NCI-H1694 treated with DMSO at 0.1 percent for 48 hours (cell line): ENCODE measurements around the gene CALU.

Experiments
- DNase-seq: peaks from one replicate; lab custom pipeline; 2025; lab: John Stamatoyannopoulos, UW

The CALU gene

DNA sequence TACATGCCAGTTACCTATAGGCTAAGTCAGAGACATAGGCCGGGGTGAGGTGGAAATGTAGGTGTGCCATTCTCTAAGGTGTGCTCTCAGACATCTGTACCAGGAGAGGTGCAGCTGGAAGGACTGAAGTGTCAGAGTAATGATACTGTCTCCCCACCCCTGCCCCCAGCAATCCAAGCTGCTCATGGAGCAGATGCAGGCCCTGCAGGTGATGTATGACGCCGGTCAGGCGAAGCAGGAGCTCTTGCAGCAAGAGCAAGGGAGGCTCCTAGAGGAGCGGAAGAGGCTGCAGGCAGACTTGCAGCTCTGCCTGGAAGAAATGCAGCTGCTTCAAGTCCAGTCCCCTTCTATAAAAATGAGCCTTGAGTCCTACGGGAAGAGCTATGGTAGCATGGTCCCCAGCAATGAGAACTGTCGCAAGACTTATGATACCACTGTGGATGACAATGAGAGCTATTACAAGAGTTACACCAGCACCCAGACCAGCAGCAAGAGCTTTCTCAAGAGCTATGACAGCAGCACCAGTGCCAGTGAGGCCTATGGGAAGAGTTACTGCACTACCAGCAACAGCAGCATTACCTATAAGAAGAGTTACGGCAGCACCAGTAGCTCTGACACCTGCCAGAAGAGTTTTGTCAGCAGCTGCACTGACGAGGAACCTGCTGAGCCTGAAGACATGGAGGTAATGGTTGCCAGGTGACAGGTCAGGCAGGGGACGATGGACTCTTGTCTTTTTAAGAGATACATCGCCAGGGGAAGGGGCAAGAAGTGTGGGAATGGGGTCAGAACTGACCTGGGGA lies 72.7 kb downstream of the CALU start:
- no peak for DNase-seq

DNA sequence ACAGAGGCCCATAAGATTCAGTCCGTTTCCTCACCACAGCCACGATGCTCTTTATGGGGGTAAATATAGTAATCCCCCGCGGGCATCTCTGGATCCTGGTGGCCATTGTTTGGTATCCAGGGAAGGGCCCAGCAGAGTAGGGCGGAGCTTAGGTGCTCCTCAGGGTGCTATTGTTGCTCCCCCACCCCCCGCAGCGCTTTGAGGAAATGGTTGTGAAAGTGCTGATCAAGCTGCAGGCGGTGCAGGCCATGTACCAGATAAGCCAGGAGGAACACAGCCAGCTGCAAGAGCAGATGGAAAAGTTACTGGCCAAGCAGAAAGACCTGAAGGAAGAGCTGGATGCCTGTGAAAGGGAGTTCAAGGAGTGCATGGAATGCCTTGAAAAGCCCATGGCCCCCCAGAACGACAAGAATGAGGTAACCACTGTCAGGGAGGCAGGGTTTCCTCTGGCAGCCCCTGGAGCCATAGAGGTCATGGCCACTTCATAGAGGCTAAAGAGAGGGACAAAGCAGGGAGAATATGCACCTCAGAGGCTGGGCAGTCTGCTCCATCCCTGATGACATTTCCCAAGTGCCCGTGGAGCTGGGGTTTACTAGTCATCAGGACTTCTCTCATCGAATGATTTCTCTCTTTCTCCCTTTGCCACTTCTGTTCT lies 73.5 kb downstream of the CALU start:
- no peak for DNase-seq

DNA sequence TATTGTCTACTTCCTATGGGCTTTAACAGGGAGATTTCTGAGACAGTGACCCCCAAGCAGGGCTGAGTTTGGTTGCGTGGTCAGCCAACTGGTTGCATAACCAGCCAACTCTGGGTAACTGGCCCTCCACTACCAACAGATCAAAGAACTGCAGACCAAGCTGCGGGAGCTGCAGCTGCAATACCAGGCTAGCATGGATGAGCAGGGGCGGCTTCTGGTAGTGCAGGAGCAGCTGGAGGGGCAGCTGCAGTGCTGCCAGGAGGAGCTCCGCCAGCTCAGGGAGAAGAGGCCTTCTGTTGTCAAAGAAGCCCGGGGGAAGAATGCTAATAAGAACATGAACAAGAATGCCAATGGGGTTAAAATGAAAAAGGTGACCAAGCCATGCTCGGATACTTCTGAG lies 75.3 kb downstream of the CALU start:
- peak; percentile 34 for DNase-seq

DNA sequence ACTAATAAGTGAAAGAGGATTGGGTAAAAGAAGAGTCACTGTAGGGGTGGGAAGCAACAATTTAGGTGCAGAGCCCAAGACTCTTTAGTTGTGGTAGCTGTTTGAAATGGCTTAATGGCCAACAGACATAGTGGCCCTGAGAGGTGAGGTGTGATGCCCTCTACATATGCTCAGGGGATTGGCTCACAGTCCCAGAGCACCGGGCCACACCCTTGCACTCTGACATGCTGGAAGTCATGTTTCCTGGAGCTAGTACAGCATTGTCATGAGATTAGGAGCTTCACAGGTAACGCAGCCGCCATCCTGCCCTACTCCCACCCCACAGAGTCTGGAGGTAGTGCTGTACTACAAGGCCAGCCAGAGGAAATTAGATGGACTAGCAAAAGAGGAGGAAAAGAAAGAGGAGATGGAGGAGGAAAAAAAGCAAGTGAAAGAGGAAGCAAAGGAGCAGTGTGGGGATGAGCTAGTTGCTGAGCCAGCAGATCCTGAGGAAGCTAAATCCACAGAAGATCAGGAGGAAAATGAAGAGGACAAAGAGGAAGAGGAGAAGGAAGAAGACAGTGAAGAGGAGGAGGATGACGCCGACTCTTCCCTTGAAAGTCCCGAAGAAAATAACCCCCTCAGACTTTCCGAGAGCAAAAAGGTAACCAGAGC lies 76.3 kb downstream of the CALU start:
- DNase-seq, result no peak

DNA sequence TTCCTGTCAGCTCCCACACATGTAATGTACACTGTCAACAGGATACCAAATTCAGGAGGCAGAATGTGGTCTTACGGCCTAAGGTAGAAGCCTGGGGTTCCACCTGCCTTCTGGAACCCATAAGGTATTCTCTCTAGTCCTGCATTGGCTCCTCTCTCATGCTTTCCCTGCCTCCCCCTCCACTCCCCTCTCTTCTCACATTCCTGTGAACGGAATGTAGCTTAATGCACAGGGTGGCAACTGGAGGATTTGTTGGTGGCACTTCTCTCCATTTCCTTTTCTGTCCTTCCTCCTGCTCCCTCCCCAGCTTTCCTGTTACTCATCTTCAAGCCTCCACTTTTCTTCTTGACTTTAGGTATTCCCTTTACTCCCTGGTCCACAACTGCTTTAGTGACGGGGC lies 79.5 kb downstream of the CALU start:
- DNase-seq, result no peak
